Thyroid gland (tissue), 4 donors: ENCODE measurements around the gene SORT1.

Source experiments
- CTCF ChIP-seq, 6 experiments: fragments of 200-600 bp in 3 of 6; fragments of 450-650 bp in 3 of 6; sonication (generic) in 3 of 6; IDR thresholded peaks; one replicate each; pipeline ENCODE4 v1.5.1; 2016 to 2019; ENCODE audit warnings: antibody characterized with exemption in 6 of 6, mild to moderate bottlenecking in 2 of 6, inconsistent platforms in 1 of 6, moderate library complexity in 1 of 6
- POLR2A ChIP-seq, 2 donors: fragments of 450-650 bp; IDR thresholded peaks; one replicate each; pipeline ENCODE4 v1.6.1; 2017; ENCODE audit warnings: antibody characterized with exemption in 2 of 2, mild to moderate bottlenecking in 2 of 2, moderate library complexity in 1 of 2

GRCh38 chr1:109307274-109308021 lies 90.3 kb downstream of the SORT1 start:
- TF ChIP-seq POLR2A (IDR thresholded peaks at IDR 0.05) (no peak), CTCF (IDR thresholded peaks at IDR 0.05) (no peak)
